ENCODE data around the gene FCMR.

FCMR gene

GRCh38 chr1:206949208-206949607, 27.5 kb upstream of the FCMR start:
- H3K36me3 ChIP-seq (ENCODE audit: control insufficient read depth in 1 of 2, insufficient read depth in 2 of 2, low read depth in 1 of 2, low read length in 2 of 2): no peaks in the 10 kb centered on the region
- H3K9ac ChIP-seq (ENCODE audit: low read length): no peak overlapping the region
- no peak overlapping the region for H2AK5ac ChIP-seq (ENCODE audit: low read length, severe bottlenecking)
- no peak overlapping the region for H2BK12ac ChIP-seq (ENCODE audit: low read length in 2 of 2)
- no peak overlapping the region for H4K8ac ChIP-seq (ENCODE audit: low read length)
- no peak overlapping the region for H2BK5ac ChIP-seq (ENCODE audit: low read depth, low read length, poor library complexity, severe bottlenecking)
- H3K4me3 ChIP-seq (ENCODE audit: insufficient read depth in 1 of 2, low read depth in 1 of 2, low read length in 2 of 2): no peak overlapping the region
- H3K79me1 ChIP-seq (replicated peaks; ENCODE audit: low read length, poor library complexity, severe bottlenecking): no peaks in the 10 kb centered on the region
- no peak overlapping the region for H3K4ac ChIP-seq (ENCODE audit: low read depth in 1 of 2, low read length in 2 of 2)
- H2BK120ac ChIP-seq (ENCODE audit: low read depth, low read length): no peak overlapping the region
- H3K18ac ChIP-seq (ENCODE audit: low read depth in 1 of 2, low read length in 2 of 2): no peak overlapping the region
- peaks cover 7 to 65% of the 10 kb centered on the region in 2 experiments for H3K27me3 ChIP-seq (ENCODE audit: control insufficient read depth in 1 of 2, insufficient read depth in 1 of 2, low read length in 2 of 2)
- H2AFZ ChIP-seq (ENCODE audit: low read depth, low read length): no peak overlapping the region
- no peak overlapping the region for H4K91ac ChIP-seq (ENCODE audit: low read length)
- H3K23ac ChIP-seq (ENCODE audit: low read length in 2 of 2): no peak overlapping the region
- H3K14ac ChIP-seq (ENCODE audit: low read length in 2 of 2): no peak overlapping the region
- H3K4me2 ChIP-seq (ENCODE audit: low read length, poor library complexity, severe bottlenecking): no peak overlapping the region
- H2BK15ac ChIP-seq (ENCODE audit: low read depth, poor library complexity, severe bottlenecking): no peak overlapping the region
- peaks cover 8% of the 10 kb centered on the region for H3K9me3 ChIP-seq (ENCODE audit: control insufficient read depth, low read length)
- WGBS: 86% methylated on average over 4 of the region's 4 CpGs
- H3K4me1 ChIP-seq (ENCODE audit: control insufficient read depth, insufficient read depth, low read depth, low read length): peaks cover 24% of the 10 kb centered on the region
- H3K27ac ChIP-seq (ENCODE audit: low read length, poor library complexity, severe bottlenecking): no peak overlapping the region
- DNase-seq: no peak

DNA sequence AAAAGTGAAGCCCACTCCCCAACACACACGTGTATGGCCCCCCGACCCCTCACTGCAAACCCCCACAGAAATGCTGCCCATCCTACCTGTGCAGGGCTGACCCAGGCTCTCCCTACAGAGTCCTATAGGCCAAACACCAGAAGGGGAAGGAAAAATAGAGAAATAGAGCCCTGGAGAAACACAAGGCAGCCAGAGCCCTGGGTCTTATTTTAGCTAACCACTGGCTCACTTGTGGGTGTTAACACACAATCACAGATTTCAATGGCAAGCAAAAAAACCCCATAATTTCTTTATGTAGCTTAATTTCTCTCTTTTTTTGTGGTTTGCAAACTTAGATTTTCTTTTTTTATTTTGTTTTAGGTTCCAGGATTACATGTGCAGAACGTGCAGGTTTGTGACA, 25.5 kb upstream of the FCMR start:
- no peak overlapping the region for H3K4ac ChIP-seq (ENCODE audit: low read depth in 1 of 2, low read length in 2 of 2)
- H3K4me3 ChIP-seq (ENCODE audit: insufficient read depth in 1 of 2, low read depth in 1 of 2, low read length in 2 of 2): no peak overlapping the region
- no peak overlapping the region for H4K91ac ChIP-seq (ENCODE audit: low read length)
- H3K9me3 ChIP-seq (ENCODE audit: control insufficient read depth, low read length): peaks cover 8% of the 10 kb centered on the region
- no peak overlapping the region for H3K23ac ChIP-seq (ENCODE audit: low read length in 2 of 2)
- H2BK5ac ChIP-seq (ENCODE audit: low read depth, low read length, poor library complexity, severe bottlenecking): no peak overlapping the region
- no peak for DNase-seq
- no peak overlapping the region for H3K4me2 ChIP-seq (ENCODE audit: low read length, poor library complexity, severe bottlenecking)
- H4K8ac ChIP-seq (ENCODE audit: low read length): no peak overlapping the region
- no peak overlapping the region for H2BK15ac ChIP-seq (ENCODE audit: low read depth, poor library complexity, severe bottlenecking)
- H2BK120ac ChIP-seq (ENCODE audit: low read depth, low read length): no peak overlapping the region
- H3K18ac ChIP-seq (ENCODE audit: low read depth in 1 of 2, low read length in 2 of 2): no peak overlapping the region
- H2BK12ac ChIP-seq (ENCODE audit: low read length in 2 of 2): no peak overlapping the region
- H3K9ac ChIP-seq (ENCODE audit: low read length): no peak overlapping the region
- no peaks in the 10 kb centered on the region for H3K79me1 ChIP-seq (replicated peaks; ENCODE audit: low read length, poor library complexity, severe bottlenecking)
- no peaks in the 10 kb centered on the region for H3K36me3 ChIP-seq (ENCODE audit: control insufficient read depth in 1 of 2, insufficient read depth in 2 of 2, low read depth in 1 of 2, low read length in 2 of 2)
- H3K4me1 ChIP-seq (ENCODE audit: control insufficient read depth, insufficient read depth, low read depth, low read length): peaks cover 10% of the 10 kb centered on the region
- no peak overlapping the region for H3K14ac ChIP-seq (ENCODE audit: low read length in 2 of 2)
- 100% methylated on average over 1 of the region's 3 CpGs for WGBS
- H3K27ac ChIP-seq (ENCODE audit: low read length, poor library complexity, severe bottlenecking): no peak overlapping the region
- no peak overlapping the region for H2AK5ac ChIP-seq (ENCODE audit: low read length, severe bottlenecking)
- H3K27me3 ChIP-seq (ENCODE audit: control insufficient read depth in 1 of 2, insufficient read depth in 1 of 2, low read length in 2 of 2): peaks cover 7 to 76% of the 10 kb centered on the region in 2 experiments
- H2AFZ ChIP-seq (ENCODE audit: low read depth, low read length): no peak overlapping the region

GRCh38 chr1:206946261-206946660, 24.5 kb upstream of the FCMR start, which contains the start of gene PIGR:
Gene PIGR, minus strand, starts transcription at chr1:206946466. Its CDS starts 5,935 bp downstream, at chr1:206940531.
- peak within 1 kb of the TSS; percentile 32 for H2AK5ac ChIP-seq (ENCODE audit: low read length, severe bottlenecking)
- H2AFZ ChIP-seq (ENCODE audit: low read depth, low read length): no peak within 1 kb of the TSS
- H2BK5ac ChIP-seq (ENCODE audit: low read depth, low read length, poor library complexity, severe bottlenecking): no peak within 1 kb of the TSS
- no peak within 1 kb of the TSS for H3K4me2 ChIP-seq (ENCODE audit: low read length, poor library complexity, severe bottlenecking)
- no peak within 1 kb of the TSS for H3K18ac ChIP-seq (ENCODE audit: low read depth in 1 of 2, low read length in 2 of 2)
- DNase-seq: no peak
- no peaks in the 10 kb centered on the region for H3K79me1 ChIP-seq (replicated peaks; ENCODE audit: low read length, poor library complexity, severe bottlenecking)
- H3K23ac ChIP-seq (ENCODE audit: low read length in 2 of 2): no peak within 1 kb of the TSS
- no peak within 1 kb of the TSS for H4K8ac ChIP-seq (ENCODE audit: low read length)
- no peak within 1 kb of the TSS for H2BK15ac ChIP-seq (ENCODE audit: low read depth, poor library complexity, severe bottlenecking)
- peaks cover 7 to 81% of the 10 kb centered on the region in 2 experiments for H3K27me3 ChIP-seq (ENCODE audit: control insufficient read depth in 1 of 2, insufficient read depth in 1 of 2, low read length in 2 of 2)
- no peaks in the 10 kb centered on the region for H3K36me3 ChIP-seq (ENCODE audit: control insufficient read depth in 1 of 2, insufficient read depth in 2 of 2, low read depth in 1 of 2, low read length in 2 of 2)
- no peak within 1 kb of the TSS for H3K4me3 ChIP-seq (ENCODE audit: insufficient read depth in 1 of 2, low read depth in 1 of 2, low read length in 2 of 2)
- peaks cover 8% of the 10 kb centered on the region for H3K9me3 ChIP-seq (ENCODE audit: control insufficient read depth, low read length)
- peaks cover 7% of the 10 kb centered on the region for H3K4me1 ChIP-seq (ENCODE audit: control insufficient read depth, insufficient read depth, low read depth, low read length)
- H3K14ac ChIP-seq (ENCODE audit: low read length in 2 of 2): no peak within 1 kb of the TSS
- no peak within 1 kb of the TSS for H2BK12ac ChIP-seq (ENCODE audit: low read length in 2 of 2)
- WGBS: 79% methylated on average over 7 of the region's 7 CpGs
- H3K9ac ChIP-seq (ENCODE audit: low read length): no peak within 1 kb of the TSS
- H3K27ac ChIP-seq (ENCODE audit: low read length, poor library complexity, severe bottlenecking): no peak within 1 kb of the TSS
- H2BK120ac ChIP-seq (ENCODE audit: low read depth, low read length): no peak within 1 kb of the TSS
- no peak within 1 kb of the TSS for H3K4ac ChIP-seq (ENCODE audit: low read depth in 1 of 2, low read length in 2 of 2)
- H4K91ac ChIP-seq (ENCODE audit: low read length): no peak within 1 kb of the TSS

DNA sequence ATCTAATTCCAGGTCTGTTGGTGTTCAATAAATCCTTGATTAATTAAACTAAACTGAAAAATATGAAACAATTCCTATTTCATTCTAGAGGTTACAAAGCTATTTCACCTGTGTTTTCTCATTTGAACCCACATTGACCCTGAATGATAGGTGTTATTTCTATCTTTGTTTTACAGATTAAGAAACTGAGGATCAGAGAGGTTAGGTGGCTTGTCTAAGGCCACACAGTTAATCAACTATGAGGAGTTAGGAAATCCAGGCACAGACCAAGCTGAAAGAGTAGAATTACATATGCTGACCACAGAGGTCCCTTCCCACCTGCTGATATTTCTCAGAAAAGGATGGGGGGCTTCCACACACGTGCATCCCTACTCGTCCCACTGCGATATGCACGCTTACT, 24.0 kb upstream of the FCMR start:
- Histone ChIP-seq H4K91ac (ENCODE audit: low read length) (no peak overlapping the region), H3K27me3 (ENCODE audit: control insufficient read depth in 1 of 2, insufficient read depth in 1 of 2, low read length in 2 of 2) (peaks cover 7 to 81% of the 10 kb centered on the region in 2 experiments), H3K9me3 (ENCODE audit: control insufficient read depth, low read length) (peaks cover 8% of the 10 kb centered on the region), H4K8ac (ENCODE audit: low read length) (no peak overlapping the region), H2BK120ac (ENCODE audit: low read depth, low read length) (no peak overlapping the region), H3K27ac (ENCODE audit: low read length, poor library complexity, severe bottlenecking) (no peak overlapping the region), H3K18ac (ENCODE audit: low read depth in 1 of 2, low read length in 2 of 2) (no peak overlapping the region), H3K4me3 (ENCODE audit: insufficient read depth in 1 of 2, low read depth in 1 of 2, low read length in 2 of 2) (no peak overlapping the region), H3K4me1 (ENCODE audit: control insufficient read depth, insufficient read depth, low read depth, low read length) (peaks cover 6% of the 10 kb centered on the region), H3K79me1 (replicated peaks; ENCODE audit: low read length, poor library complexity, severe bottlenecking) (no peaks in the 10 kb centered on the region), H3K36me3 (ENCODE audit: control insufficient read depth in 1 of 2, insufficient read depth in 2 of 2, low read depth in 1 of 2, low read length in 2 of 2) (no peaks in the 10 kb centered on the region), H3K4me2 (ENCODE audit: low read length, poor library complexity, severe bottlenecking) (no peak overlapping the region), H3K4ac (ENCODE audit: low read depth in 1 of 2, low read length in 2 of 2) (no peak overlapping the region), H2BK12ac (ENCODE audit: low read length in 2 of 2) (no peak overlapping the region), H2BK5ac (ENCODE audit: low read depth, low read length, poor library complexity, severe bottlenecking) (no peak overlapping the region), H3K14ac (ENCODE audit: low read length in 2 of 2) (no peak overlapping the region), H2AK5ac (ENCODE audit: low read length, severe bottlenecking) (no peak overlapping the region), H3K23ac (ENCODE audit: low read length in 2 of 2) (no peak overlapping the region), H3K9ac (ENCODE audit: low read length) (no peak overlapping the region), H2AFZ (ENCODE audit: low read depth, low read length) (no peak overlapping the region), H2BK15ac (ENCODE audit: low read depth, poor library complexity, severe bottlenecking) (no peak overlapping the region)
- 88% methylated on average over 4 of the region's 4 CpGs for WGBS
- DNase-seq: no peak
